GM10847 (cell line): ENCODE measurements around the gene LEUTX.

Experiments
- POLR2A ChIP-seq: IDR thresholded peaks from 2 replicates; pipeline ENCODE4 v1.6.1; 2011; ENCODE audit not compliant: insufficient read length; ENCODE audit errors: extremely low read depth

LEUTX gene

GRCh38 chr19:39813264-39813993 lies 34.8 kb downstream of the LEUTX start:
- TF ChIP-seq POLR2A = no peak

- no peak for TF ChIP-seq POLR2A
Observed at GRCh38 chr19:39814595-39814994, 35.9 kb downstream of the LEUTX start.

GRCh38 chr19:39816287-39817048 lies 37.8 kb downstream of the LEUTX start:
- no peak for TF ChIP-seq POLR2A

- no peak for TF ChIP-seq POLR2A
Observed at GRCh38 chr19:39817888-39818561, 39.4 kb downstream of the LEUTX start.

GRCh38 chr19:39818626-39819097 lies 40.0 kb downstream of the LEUTX start:
- TF ChIP-seq POLR2A = no peak

- no peak for TF ChIP-seq POLR2A
Observed at GRCh38 chr19:39819786-39820185, 41.1 kb downstream of the LEUTX start.

GRCh38 chr19:39820696-39821095 lies 42.0 kb downstream of the LEUTX start:
- TF ChIP-seq POLR2A = no peak

GRCh38 chr19:39823686-39824085 lies 45.0 kb downstream of the LEUTX start:
- no peak for TF ChIP-seq POLR2A

- peak; percentile 36 for TF ChIP-seq POLR2A
Observed at GRCh38 chr19:39824143-39825092, 45.8 kb downstream of the LEUTX start.

- no peak for TF ChIP-seq POLR2A
Observed at GRCh38 chr19:39825093-39825463, 46.4 kb downstream of the LEUTX start.

- no peak for TF ChIP-seq POLR2A
Observed at GRCh38 chr19:39825531-39826076, 47.0 kb downstream of the LEUTX start.

- no peak for TF ChIP-seq POLR2A
Observed at GRCh38 chr19:39826311-39826945, 47.8 kb downstream of the LEUTX start.

- TF ChIP-seq POLR2A = no peak
Observed at GRCh38 chr19:39827216-39827615, 48.6 kb downstream of the LEUTX start.

- no peak for TF ChIP-seq POLR2A
Observed at GRCh38 chr19:39828015-39828653, 49.5 kb downstream of the LEUTX start.

- no peak for TF ChIP-seq POLR2A
Observed at GRCh38 chr19:39828654-39829032, 50.0 kb downstream of the LEUTX start.
